Measurements from ENCODE around the gene METTL22.

The METTL22 gene

GRCh38 chr16:8675183-8676159, 54.0 kb downstream of the METTL22 start:
- no peaks in the 10 kb centered on the region for H3K36me3 ChIP-seq (ENCODE audit: insufficient read depth, low read length)
- H3K9ac ChIP-seq (ENCODE audit: low read length): no peak overlapping the region
- no peaks in the 10 kb centered on the region for H3K9me3 ChIP-seq (ENCODE audit: low read length)
- H3K27me3 ChIP-seq (ENCODE audit: control insufficient read depth in 1 of 2, insufficient read depth in 2 of 2, low read length in 2 of 2): no peaks in the 10 kb centered on the region
- peaks cover 11% of the 10 kb centered on the region for H3K4me1 ChIP-seq (ENCODE audit: insufficient read depth, low read length)
- H3K27ac ChIP-seq (ENCODE audit: low read depth, low read length): no peak overlapping the region
- H3K4me3 ChIP-seq (ENCODE audit: low read depth in 1 of 2, low read length in 2 of 2): peak overlapping the region in 1 of 2 donors; percentile 65

- no peaks in the 10 kb centered on the region for H3K9me3 ChIP-seq (ENCODE audit: low read length)
- no peak overlapping the region for H3K9ac ChIP-seq (ENCODE audit: low read length)
- peaks cover 11% of the 10 kb centered on the region for H3K4me1 ChIP-seq (ENCODE audit: insufficient read depth, low read length)
- H3K36me3 ChIP-seq (ENCODE audit: insufficient read depth, low read length): no peaks in the 10 kb centered on the region
- H3K27me3 ChIP-seq (ENCODE audit: control insufficient read depth in 1 of 2, insufficient read depth in 2 of 2, low read length in 2 of 2): no peaks in the 10 kb centered on the region
- H3K4me3 ChIP-seq (ENCODE audit: low read depth in 1 of 2, low read length in 2 of 2): no peak overlapping the region
- no peak overlapping the region for H3K27ac ChIP-seq (ENCODE audit: low read depth, low read length)
These were observed 54.7 kb downstream of the METTL22 start for GRCh38 chr16:8676160-8676547.

- no peaks in the 10 kb centered on the region for H3K27me3 ChIP-seq (ENCODE audit: control insufficient read depth in 1 of 2, insufficient read depth in 2 of 2, low read length in 2 of 2)
- no peaks in the 10 kb centered on the region for H3K36me3 ChIP-seq (ENCODE audit: insufficient read depth, low read length)
- no peaks in the 10 kb centered on the region for H3K9me3 ChIP-seq (ENCODE audit: low read length)
- no peak overlapping the region for H3K4me3 ChIP-seq (ENCODE audit: low read depth in 1 of 2, low read length in 2 of 2)
- no peak overlapping the region for H3K9ac ChIP-seq (ENCODE audit: low read length)
- peaks cover 11% of the 10 kb centered on the region for H3K4me1 ChIP-seq (ENCODE audit: insufficient read depth, low read length)
- no peak overlapping the region for H3K27ac ChIP-seq (ENCODE audit: low read depth, low read length)
These were observed 55.4 kb downstream of the METTL22 start for GRCh38 chr16:8676737-8677375.

GRCh38 chr16:8677481-8677880, 56.0 kb downstream of the METTL22 start:
- no peak overlapping the region for H3K4me3 ChIP-seq (ENCODE audit: low read depth in 1 of 2, low read length in 2 of 2)
- no peak overlapping the region for H3K9ac ChIP-seq (ENCODE audit: low read length)
- H3K4me1 ChIP-seq (ENCODE audit: insufficient read depth, low read length): peaks cover 11% of the 10 kb centered on the region
- no peaks in the 10 kb centered on the region for H3K27me3 ChIP-seq (ENCODE audit: control insufficient read depth in 1 of 2, insufficient read depth in 2 of 2, low read length in 2 of 2)
- H3K36me3 ChIP-seq (ENCODE audit: insufficient read depth, low read length): no peaks in the 10 kb centered on the region
- no peaks in the 10 kb centered on the region for H3K9me3 ChIP-seq (ENCODE audit: low read length)
- no peak overlapping the region for H3K27ac ChIP-seq (ENCODE audit: low read depth, low read length)

- Histone ChIP-seq H3K27ac (ENCODE audit: low read depth, low read length) (no peak overlapping the region), H3K36me3 (ENCODE audit: insufficient read depth, low read length) (no peaks in the 10 kb centered on the region), H3K27me3 (ENCODE audit: control insufficient read depth in 1 of 2, insufficient read depth in 2 of 2, low read length in 2 of 2) (no peaks in the 10 kb centered on the region), H3K9me3 (ENCODE audit: low read length) (no peaks in the 10 kb centered on the region), H3K9ac (ENCODE audit: low read length) (no peak overlapping the region), H3K4me1 (ENCODE audit: insufficient read depth, low read length) (peaks cover 11% of the 10 kb centered on the region), H3K4me3 (ENCODE audit: low read depth in 1 of 2, low read length in 2 of 2) (no peak overlapping the region)
These were observed 56.8 kb downstream of the METTL22 start for GRCh38 chr16:8678068-8678927.

- peaks cover 11% of the 10 kb centered on the region for H3K4me1 ChIP-seq (ENCODE audit: insufficient read depth, low read length)
- H3K9ac ChIP-seq (ENCODE audit: low read length): no peak overlapping the region
- H3K27me3 ChIP-seq (ENCODE audit: control insufficient read depth in 1 of 2, insufficient read depth in 2 of 2, low read length in 2 of 2): no peaks in the 10 kb centered on the region
- no peak overlapping the region for H3K4me3 ChIP-seq (ENCODE audit: low read depth in 1 of 2, low read length in 2 of 2)
- H3K27ac ChIP-seq (ENCODE audit: low read depth, low read length): no peak overlapping the region
- no peaks in the 10 kb centered on the region for H3K9me3 ChIP-seq (ENCODE audit: low read length)
- no peaks in the 10 kb centered on the region for H3K36me3 ChIP-seq (ENCODE audit: insufficient read depth, low read length)
These were observed 57.7 kb downstream of the METTL22 start for GRCh38 chr16:8679151-8679550.

GRCh38 chr16:8682551-8683259, 61.2 kb downstream of the METTL22 start:
- H3K9ac ChIP-seq (ENCODE audit: low read length): no peak overlapping the region
- no peak overlapping the region for H3K27ac ChIP-seq (ENCODE audit: low read depth, low read length)
- H3K36me3 ChIP-seq (ENCODE audit: insufficient read depth, low read length): no peaks in the 10 kb centered on the region
- no peaks in the 10 kb centered on the region for H3K4me1 ChIP-seq (ENCODE audit: insufficient read depth, low read length)
- no peak overlapping the region for H3K4me3 ChIP-seq (ENCODE audit: low read depth in 1 of 2, low read length in 2 of 2)
- H3K9me3 ChIP-seq (ENCODE audit: low read length): no peaks in the 10 kb centered on the region
- H3K27me3 ChIP-seq (ENCODE audit: control insufficient read depth in 1 of 2, insufficient read depth in 2 of 2, low read length in 2 of 2): no peaks in the 10 kb centered on the region

- H3K4me1 ChIP-seq (ENCODE audit: insufficient read depth, low read length): no peaks in the 10 kb centered on the region
- no peaks in the 10 kb centered on the region for H3K27me3 ChIP-seq (ENCODE audit: control insufficient read depth in 1 of 2, insufficient read depth in 2 of 2, low read length in 2 of 2)
- no peak overlapping the region for H3K4me3 ChIP-seq (ENCODE audit: low read depth in 1 of 2, low read length in 2 of 2)
- no peak overlapping the region for H3K27ac ChIP-seq (ENCODE audit: low read depth, low read length)
- H3K36me3 ChIP-seq (ENCODE audit: insufficient read depth, low read length): no peaks in the 10 kb centered on the region
- H3K9ac ChIP-seq (ENCODE audit: low read length): no peak overlapping the region
- no peaks in the 10 kb centered on the region for H3K9me3 ChIP-seq (ENCODE audit: low read length)
These were observed 62.1 kb downstream of the METTL22 start for GRCh38 chr16:8683640-8684039.

- H3K4me3 ChIP-seq (ENCODE audit: low read depth in 1 of 2, low read length in 2 of 2): no peak overlapping the region
- H3K36me3 ChIP-seq (ENCODE audit: insufficient read depth, low read length): no peaks in the 10 kb centered on the region
- no peaks in the 10 kb centered on the region for H3K9me3 ChIP-seq (ENCODE audit: low read length)
- no peaks in the 10 kb centered on the region for H3K4me1 ChIP-seq (ENCODE audit: insufficient read depth, low read length)
- no peak overlapping the region for H3K9ac ChIP-seq (ENCODE audit: low read length)
- no peak overlapping the region for H3K27ac ChIP-seq (ENCODE audit: low read depth, low read length)
- H3K27me3 ChIP-seq (ENCODE audit: control insufficient read depth in 1 of 2, insufficient read depth in 2 of 2, low read length in 2 of 2): no peaks in the 10 kb centered on the region
These were observed 64.1 kb downstream of the METTL22 start for GRCh38 chr16:8685617-8686016.

GRCh38 chr16:8686031-8686621, 64.6 kb downstream of the METTL22 start:
- no peaks in the 10 kb centered on the region for H3K27me3 ChIP-seq (ENCODE audit: control insufficient read depth in 1 of 2, insufficient read depth in 2 of 2, low read length in 2 of 2)
- no peaks in the 10 kb centered on the region for H3K36me3 ChIP-seq (ENCODE audit: insufficient read depth, low read length)
- H3K4me1 ChIP-seq (ENCODE audit: insufficient read depth, low read length): no peaks in the 10 kb centered on the region
- no peak overlapping the region for H3K4me3 ChIP-seq (ENCODE audit: low read depth in 1 of 2, low read length in 2 of 2)
- H3K27ac ChIP-seq (ENCODE audit: low read depth, low read length): no peak overlapping the region
- no peaks in the 10 kb centered on the region for H3K9me3 ChIP-seq (ENCODE audit: low read length)
- H3K9ac ChIP-seq (ENCODE audit: low read length): no peak overlapping the region

Measured in muscle layer of colon (tissue), 2 donors.